HG02970 (cell line): Measurements from ENCODE around the gene CAPS2.

Experiments
- ATAC-seq: cut with Tn5 transposase; IDR thresholded peaks from one replicate; pipeline ENCODE4 v1.9.1; 2021; ENCODE audit warnings: mild to moderate bottlenecking, moderate library complexity, moderate number of reproducible peaks; ENCODE audit not compliant: unreplicated experiment, low FRiP score

The CAPS2 gene

DNA sequence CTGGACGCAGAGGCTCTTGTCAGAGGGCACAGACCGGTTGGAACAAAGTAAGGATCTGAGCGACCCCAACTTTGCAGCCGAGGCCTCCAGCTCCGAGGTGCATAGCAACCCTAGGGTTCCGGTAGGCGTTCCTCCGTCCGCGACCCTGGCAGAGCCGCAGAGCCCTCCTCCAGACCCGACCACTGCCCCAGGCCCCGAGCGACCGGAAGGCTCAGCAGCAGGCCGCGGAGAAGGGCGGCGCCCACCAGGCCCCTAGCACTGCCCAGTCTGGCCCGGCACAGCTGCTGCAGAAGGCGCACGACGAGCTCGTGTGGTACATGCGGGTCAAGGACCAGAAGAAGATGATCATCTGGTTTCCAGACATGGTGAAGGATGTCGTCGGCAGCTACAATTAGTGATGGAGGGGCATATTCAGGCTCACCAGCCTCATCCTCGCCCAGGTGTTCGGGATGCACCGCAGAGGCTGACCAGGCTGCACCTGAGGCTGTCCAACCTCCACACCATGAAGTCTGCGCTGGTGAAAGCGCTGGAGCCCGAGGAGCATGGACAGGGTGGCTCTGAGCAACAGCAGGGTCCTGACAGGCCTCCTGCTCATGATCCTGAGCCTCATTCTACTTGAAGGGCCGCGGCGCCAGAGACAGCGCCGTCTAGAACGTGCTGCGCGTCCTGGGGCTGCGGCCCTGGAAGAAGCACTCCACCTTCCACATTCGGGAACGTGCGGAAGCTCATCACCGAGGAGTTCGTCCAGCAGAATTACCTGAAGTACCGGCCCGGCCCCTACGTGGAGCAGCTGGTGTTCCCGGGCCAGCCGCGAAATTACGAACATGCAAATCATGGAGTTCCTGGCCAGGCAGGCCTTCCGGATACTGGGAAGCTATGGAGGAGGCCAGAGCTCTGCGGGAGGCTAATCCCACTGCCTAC is 24.5 kb downstream of the CAPS2 start:
- no peak for ATAC-seq

- ATAC-seq, result no peak
These were observed 27.3 kb downstream of the CAPS2 start for GRCh38 chr12:75302781-75303180.

DNA sequence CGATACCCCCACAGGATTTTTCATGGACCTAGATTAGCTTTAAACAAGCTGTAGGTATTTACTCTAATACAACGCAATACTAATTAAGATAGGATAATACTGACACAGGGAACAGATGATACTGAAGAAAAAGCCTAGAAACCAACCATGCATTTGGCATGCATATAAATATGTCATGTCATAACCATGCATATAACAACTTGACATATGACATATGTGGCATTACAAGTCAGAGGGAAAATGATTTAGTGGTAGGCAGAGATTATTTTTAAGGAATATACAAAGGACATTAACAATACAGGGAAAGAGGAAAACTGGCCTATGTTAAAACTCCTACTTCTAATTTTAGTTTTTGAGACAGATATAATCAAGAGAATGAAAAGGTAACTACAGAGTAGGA is 27.9 kb downstream of the CAPS2 start:
- no peak for ATAC-seq

- no peak for ATAC-seq
These were observed 35.3 kb downstream of the CAPS2 start for GRCh38 chr12:75294797-75295196.

DNA sequence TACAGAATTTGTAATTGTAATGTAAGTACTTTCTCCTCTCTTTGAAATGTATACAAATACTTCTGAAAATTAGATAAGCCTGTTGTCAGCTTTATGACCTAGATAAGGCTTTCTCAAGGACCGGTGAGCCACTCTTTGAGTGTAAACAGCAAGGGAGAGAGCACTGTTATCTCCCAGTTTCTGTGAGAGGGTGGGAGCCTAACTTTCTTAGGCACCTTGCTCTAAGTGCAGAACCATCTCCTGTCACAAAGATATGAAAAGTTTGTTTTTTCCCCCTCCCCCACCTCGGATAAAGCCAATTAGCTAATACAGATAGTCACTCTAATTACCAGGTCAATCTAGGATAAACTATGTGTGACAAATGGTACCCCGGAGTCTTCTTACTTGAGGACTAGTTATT is 35.8 kb downstream of the CAPS2 start:
- no peak for ATAC-seq

DNA sequence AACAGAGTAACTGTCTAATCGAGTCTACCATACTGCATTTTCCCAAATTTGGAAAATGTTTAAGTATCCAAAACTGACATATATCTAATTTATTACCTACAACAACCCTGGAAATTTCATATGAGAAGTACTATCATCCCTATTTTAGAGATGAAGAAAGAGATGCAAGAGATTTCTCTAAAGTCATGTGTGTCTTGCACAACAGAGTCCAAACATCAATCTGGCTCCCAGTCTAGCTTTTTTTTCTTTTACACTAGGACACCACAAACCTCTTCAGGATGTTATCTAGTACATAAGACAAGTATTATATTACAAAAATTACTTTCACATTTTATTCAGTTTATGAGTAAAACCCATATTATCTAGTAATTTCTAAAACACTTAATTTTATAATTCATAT is 39.1 kb downstream of the CAPS2 start:
- ATAC-seq, result no peak

DNA sequence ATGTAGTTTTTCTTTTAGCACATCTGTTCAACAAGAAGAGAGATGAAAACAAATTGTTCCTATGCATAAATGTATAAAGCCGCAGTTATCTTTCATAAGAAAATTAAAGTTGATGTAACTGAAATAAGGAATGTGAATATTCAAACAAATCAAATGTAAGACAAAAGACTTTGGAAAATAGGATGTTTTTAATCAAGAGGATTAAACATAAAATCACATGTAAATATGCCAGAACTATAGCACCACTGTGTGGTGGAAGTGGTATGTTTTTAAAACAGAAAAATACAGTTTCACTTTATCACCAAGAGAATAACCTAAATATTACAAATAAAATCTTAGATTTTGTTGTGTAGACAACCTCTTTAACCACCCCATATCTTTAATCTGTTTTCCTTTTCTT is 40.4 kb downstream of the CAPS2 start:
- no peak for ATAC-seq

- ATAC-seq, result no peak
These were observed 41.3 kb downstream of the CAPS2 start for GRCh38 chr12:75288860-75289259.

DNA sequence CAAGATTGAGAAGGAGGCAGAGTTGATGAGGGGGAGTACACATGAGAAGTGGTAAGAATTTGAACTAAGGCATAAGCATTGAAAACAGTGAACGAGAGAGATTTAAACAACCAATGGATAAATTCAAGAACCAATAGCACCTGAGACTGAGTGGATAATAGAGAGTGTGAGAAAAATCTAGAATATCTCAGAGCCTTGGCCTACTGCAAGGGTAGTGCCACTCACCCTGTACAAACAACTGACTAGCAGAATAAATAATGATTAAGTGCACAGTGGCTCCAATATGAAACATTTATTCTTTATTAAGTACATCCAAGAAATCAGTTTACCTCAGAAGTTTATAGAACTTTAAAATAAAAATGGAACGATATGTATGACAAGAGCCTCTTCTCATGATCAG is 54.4 kb downstream of the CAPS2 start:
- no peak for ATAC-seq

GRCh38 chr12:75271576-75271975 is 58.5 kb downstream of the CAPS2 start:
- ATAC-seq, result no peak

DNA sequence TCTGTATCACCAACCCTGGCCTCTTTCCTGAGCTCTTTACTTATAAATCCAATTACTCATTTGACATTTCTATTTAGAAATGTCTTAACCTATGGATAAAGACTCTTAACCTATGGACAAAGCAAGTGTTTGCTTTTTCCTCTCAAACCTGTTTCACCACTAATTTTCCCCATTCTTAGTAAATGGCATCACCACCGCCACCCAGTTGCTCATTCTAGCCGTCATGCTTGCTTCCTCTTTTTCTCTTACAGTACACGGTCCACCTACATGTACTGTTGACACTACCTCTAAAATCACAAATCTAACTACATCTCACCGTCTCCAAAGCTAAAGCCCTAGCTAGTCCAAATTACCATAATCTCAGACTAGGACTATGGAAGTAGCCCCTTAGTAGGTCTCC is 60.0 kb downstream of the CAPS2 start:
- ATAC-seq, result no peak

DNA sequence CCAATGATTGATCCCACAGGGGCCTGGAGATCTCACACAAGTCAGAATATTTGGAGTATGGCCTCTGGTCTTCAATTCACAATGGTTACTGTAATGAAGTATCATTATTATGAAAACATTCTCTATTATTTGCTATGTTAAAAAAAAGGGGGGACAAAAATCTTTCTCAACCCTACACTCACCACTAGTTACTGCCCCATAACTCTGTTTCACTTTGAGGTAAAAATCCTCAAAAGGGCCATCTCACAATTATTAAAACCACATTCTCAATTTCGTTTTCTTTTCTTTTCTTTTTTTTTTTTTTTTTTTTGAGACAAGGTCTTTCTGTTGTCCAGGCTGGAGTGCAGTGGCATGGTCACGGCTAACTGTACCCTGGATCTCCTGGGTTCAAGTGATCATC is 60.9 kb downstream of the CAPS2 start:
- no peak for ATAC-seq

- ATAC-seq, result no peak
These were observed 69.8 kb downstream of the CAPS2 start for GRCh38 chr12:75260316-75260715.

GRCh38 chr12:75259143-75259542 is 71.0 kb downstream of the CAPS2 start:
- no peak for ATAC-seq

- no peak for ATAC-seq
These were observed 72.6 kb downstream of the CAPS2 start for GRCh38 chr12:75257510-75257909.

GRCh38 chr12:75245108-75245507 is 85.0 kb downstream of the CAPS2 start:
- no peak for ATAC-seq

GRCh38 chr12:75239987-75240386 is 90.1 kb downstream of the CAPS2 start:
- ATAC-seq, result peak; percentile 81

GRCh38 chr12:75236206-75236605 is 93.9 kb downstream of the CAPS2 start:
- ATAC-seq, result no peak

GRCh38 chr12:75227132-75227531 is 103.0 kb downstream of the CAPS2 start:
- no peak for ATAC-seq
